Fibroblast of mammary gland (primary cell): ENCODE measurements around the gene SLC6A3.

Experiments used
- DNase-seq: peaks from one replicate; pipeline ENCODE4 v3.0.0-alpha.2; 2010; ENCODE audit warnings: low read depth
- H3K4me3 ChIP-seq: 2 replicates; pipeline ENCODE4 v1.5.1; 2011; ENCODE audit warnings: low read depth, mild to moderate bottlenecking, low read length, moderate library complexity; ENCODE audit not compliant: control insufficient read depth
- TF ChIP-seq, protein P1 (sequence below): conservative IDR thresholded peaks from 2 replicates; pipeline ENCODE4 v1.5.1; 2011; ENCODE audit warnings: low read depth, low read length, inconsistent platforms; ENCODE audit not compliant: control insufficient read depth, insufficient read depth

The SLC6A3 gene

DNA sequence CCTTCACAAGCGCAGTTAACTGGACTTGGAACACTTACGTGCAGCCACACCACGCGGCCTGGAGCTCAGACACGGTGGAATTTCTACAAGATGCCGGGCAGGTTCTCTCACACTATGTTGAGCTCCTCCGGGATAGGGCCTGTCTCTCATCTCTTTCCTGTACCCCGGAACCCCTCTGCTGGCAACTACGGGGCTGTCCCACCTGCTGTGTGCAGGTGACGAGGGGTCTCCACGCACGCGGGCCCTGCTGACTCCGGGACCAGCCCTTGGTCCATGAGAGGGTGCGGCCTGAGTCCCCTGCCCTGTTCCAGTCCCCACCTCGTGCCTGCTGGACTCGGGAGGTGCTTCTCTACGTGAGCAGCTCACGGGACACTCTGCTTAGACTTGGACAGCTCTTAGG, 40.1 kb downstream of the SLC6A3 start:
- no peak for DNase-seq
- TF ChIP-seq, protein P1, sequence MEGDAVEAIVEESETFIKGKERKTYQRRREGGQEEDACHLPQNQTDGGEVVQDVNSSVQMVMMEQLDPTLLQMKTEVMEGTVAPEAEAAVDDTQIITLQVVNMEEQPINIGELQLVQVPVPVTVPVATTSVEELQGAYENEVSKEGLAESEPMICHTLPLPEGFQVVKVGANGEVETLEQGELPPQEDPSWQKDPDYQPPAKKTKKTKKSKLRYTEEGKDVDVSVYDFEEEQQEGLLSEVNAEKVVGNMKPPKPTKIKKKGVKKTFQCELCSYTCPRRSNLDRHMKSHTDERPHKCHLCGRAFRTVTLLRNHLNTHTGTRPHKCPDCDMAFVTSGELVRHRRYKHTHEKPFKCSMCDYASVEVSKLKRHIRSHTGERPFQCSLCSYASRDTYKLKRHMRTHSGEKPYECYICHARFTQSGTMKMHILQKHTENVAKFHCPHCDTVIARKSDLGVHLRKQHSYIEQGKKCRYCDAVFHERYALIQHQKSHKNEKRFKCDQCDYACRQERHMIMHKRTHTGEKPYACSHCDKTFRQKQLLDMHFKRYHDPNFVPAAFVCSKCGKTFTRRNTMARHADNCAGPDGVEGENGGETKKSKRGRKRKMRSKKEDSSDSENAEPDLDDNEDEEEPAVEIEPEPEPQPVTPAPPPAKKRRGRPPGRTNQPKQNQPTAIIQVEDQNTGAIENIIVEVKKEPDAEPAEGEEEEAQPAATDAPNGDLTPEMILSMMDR: no peak
- H3K4me3 ChIP-seq: no peak overlapping the region

DNA sequence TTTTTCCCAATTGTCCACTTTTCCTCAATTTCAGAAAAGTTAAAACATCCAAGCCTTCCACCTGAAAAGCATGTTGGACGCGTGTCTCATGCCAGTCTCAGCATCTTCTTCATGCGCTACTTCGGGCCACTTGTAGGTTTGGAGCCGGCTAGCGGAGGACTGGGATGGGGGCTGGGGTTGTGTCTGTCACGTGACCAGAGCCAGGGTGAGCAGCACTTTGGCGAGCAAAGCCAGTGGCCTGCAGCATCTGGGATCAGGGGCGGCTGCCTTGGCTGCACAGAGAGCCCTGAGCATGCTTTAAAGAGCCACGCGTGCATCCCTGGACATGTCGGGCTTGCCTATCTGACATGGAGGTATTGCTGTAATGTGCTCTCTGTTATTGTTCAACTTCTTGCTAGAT, 41.2 kb downstream of the SLC6A3 start:
- no peak for DNase-seq
- TF ChIP-seq, protein P1: no peak

DNA sequence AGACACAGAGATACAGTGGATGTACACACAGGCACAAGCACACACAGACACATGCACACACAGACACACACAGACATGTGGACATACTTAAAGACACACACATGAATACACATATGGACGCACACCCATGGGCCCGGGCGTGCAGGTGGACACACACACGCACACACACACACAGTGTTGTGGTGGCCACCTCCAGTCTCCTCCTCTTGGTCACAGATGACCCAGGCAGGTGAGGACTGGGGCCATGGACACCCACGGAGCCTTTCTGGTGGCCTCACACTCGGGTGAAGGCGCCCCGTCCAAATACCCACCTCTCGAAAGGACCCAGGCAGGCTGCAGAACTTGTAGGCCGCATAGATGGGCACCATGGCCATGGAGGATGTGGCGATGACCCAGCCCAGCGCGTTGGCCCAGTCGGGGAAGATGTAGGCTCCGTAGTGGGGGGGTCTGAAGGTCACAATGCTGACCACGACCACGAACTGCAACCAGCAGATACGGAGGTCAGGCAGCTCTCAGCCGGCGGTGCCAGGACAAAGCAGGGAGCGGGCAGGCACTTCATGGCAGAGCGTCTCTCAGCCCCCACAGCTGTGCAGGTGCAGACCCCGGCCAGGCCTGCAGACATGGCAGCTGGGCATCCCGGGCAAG, 42.5 kb downstream of the SLC6A3 start:
- TF ChIP-seq, protein P1: no peak
- no peak for DNase-seq
- H3K4me3 ChIP-seq: no peak overlapping the region

More for the DNA sequence above, 41.2 kb downstream of the SLC6A3 start:
- no peak overlapping the region for H3K4me3 ChIP-seq

DNA sequence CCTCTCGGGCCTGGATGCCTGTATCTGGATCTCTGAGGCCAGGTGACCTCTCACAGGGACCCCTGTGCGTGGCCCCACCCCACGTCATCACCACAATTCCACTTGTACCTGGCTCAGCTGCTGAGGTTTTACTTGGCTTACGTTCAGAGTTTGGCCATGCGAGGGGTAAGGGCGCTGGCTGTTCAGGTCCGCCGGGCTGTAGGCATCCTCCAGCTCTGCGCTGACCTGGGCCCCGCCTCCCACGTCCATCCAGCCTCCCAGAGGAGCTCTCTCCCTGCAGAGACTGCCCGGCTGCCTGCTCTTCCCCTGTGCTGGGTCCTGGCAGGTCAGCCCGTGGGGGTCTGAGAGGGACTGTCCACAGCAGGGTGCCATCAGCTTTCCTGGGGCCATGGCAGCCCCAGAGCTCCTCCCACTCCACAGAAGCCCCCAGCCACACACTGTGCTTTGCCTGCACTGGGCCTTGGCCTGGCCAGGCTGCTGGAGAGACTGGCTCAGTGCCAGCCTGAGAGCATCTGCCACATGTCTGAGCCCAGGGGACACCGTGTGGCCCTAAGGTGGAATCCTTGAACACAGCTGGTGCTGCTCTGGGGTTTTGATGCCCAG, 43.6 kb downstream of the SLC6A3 start:
- DNase-seq: no peak
- TF ChIP-seq, protein P1: no peak
- no peak overlapping the region for H3K4me3 ChIP-seq

DNA sequence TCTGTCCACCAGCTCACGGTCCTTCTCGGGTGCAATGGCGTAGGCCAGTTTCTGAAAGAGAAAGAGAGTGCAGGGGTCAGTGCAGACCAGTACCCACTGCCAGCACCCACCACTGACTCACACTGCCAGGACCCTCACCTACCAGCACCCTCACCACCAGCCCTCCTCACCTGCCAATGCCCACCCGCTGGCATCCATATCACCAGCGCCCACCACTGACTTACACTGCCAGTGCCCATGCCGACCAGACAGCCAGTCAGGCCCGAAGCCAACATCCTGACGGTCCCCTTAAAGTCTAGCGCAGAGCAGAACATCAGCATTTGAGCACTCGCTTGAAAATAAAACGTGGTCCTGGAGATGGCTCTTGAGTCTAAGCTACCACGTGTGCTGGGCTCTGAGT, 44.3 kb downstream of the SLC6A3 start:
- TF ChIP-seq, protein P1: no peak
- no peak for DNase-seq
- no peak overlapping the region for H3K4me3 ChIP-seq

DNA sequence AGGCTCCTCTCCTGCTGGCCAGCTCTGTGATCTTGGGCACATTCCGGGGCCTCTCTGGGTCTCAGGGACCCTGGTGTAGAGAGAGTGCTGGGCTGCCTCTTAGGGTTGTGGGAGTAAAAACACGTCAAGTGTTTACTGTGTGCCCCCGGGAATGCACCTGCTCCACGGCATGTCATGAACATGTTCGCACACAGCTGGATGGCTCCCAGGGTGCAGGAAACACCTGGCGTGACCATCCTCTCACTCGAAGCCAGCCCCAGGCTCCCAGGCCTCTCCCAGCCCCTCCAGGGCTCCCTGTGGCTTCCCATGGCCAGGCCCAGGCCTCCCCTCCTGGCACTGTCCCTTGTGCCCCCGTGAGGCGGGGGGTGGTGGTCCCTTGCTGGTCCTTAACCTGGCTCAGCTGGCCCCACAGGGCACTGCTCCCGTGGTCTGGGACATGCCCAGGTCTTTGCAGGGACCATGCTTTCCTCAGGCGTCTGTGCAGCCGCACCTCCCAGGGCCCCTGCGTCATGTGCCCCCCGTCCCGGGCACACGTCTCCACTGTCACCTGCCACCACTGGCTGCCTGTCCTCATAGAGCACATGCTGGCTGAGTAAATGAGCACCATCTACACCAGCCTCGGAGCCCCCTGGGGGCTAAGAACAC, 44.9 kb downstream of the SLC6A3 start:
- TF ChIP-seq, protein P1: no peak
- no peak for DNase-seq
- no peak overlapping the region for H3K4me3 ChIP-seq

DNA sequence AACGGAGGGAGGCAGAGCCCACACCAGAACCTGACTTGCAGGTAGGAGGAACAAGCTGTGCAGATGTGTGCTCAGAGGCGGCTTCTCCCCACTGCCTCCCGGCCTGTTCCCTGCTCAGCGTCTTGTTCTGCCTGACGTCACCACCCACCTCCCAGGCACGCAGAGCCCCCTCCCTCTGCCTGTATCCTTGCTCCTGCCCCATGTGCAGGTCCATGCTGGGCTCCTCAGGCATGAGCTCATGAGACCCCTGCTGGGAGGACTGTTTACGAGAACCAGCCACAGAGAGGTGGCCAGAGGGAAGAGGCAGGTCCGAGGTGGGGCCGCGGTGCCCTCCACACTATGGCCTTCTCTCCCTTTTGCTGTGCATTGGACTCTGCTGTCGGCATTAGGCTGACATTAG, 45.5 kb downstream of the SLC6A3 start:
- TF ChIP-seq, protein P1: no peak
- H3K4me3 ChIP-seq: no peak overlapping the region
- DNase-seq: no peak
